ENCODE data around the gene CXCL16.
"Not testable (repeated sequence)": the region's sequence is repeated elsewhere in the genome, so short reads cannot be mapped to it uniquely, and the experiment has no call there.

DNA sequence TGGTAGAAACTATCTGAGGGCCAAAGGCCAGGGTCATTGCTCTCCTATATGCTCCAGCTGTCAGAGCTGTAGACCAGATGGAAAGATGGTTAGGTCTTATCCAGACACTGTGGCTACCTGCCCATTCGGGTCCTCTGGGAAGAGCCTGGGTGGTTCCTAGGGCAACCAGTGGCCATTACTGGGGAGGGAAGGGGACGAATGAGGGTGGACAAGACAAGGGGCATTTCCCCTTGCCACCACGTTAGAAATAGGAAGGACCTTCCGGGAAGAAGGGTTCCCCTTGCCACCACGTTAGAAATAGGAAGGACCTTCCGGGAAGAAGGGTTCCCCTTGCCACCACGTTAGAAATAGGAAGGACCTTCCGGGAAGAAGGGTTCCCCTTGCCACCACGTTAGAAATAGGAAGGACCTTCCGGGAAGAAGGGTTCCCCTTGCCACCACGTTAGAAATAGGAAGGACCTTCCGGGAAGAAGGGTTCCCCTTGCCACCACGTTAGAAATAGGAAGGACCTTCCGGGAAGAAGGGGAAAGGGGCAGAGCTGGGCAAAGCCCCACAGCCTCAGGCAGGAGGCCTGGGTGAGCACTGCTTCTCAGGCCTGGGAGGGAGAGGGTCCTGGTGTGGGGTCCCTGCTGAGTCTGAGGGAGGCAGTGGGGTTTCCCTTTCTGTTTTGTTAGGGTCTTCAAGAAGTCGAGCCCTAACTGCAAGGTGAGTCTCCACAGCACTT is 25.2 kb downstream of the CXCL16 start:
- not testable (repeated sequence) for TF ChIP-seq EZH2, EZH2phosphoT487 (IDR thresholded peaks at IDR 0.05)
- TF ChIP-seq, protein P1, sequence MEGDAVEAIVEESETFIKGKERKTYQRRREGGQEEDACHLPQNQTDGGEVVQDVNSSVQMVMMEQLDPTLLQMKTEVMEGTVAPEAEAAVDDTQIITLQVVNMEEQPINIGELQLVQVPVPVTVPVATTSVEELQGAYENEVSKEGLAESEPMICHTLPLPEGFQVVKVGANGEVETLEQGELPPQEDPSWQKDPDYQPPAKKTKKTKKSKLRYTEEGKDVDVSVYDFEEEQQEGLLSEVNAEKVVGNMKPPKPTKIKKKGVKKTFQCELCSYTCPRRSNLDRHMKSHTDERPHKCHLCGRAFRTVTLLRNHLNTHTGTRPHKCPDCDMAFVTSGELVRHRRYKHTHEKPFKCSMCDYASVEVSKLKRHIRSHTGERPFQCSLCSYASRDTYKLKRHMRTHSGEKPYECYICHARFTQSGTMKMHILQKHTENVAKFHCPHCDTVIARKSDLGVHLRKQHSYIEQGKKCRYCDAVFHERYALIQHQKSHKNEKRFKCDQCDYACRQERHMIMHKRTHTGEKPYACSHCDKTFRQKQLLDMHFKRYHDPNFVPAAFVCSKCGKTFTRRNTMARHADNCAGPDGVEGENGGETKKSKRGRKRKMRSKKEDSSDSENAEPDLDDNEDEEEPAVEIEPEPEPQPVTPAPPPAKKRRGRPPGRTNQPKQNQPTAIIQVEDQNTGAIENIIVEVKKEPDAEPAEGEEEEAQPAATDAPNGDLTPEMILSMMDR (IDR thresholded peaks at IDR 0.05): not testable (repeated sequence)

Measured in neural progenitor cell (in vitro differentiated cells).